ENCODE measurements around the gene GATC.
"Not testable (repeated sequence)": the region's sequence is repeated elsewhere in the genome, so short reads cannot be mapped to it uniquely, and the experiment has no call there.

Gene GATC

GRCh38 chr12:120485961-120486881 is 40.0 kb downstream of the GATC start:
- Histone ChIP-seq H3K4me1 (ENCODE audit: control extremely low read depth in 1 of 4, control insufficient read depth in 4 of 4, insufficient read depth in 4 of 4, low read length in 3 of 4) (peaks cover 0 to 4% (median 1%) of the 10 kb centered on the region in 4 experiments), H3K36me3 (ENCODE audit: control insufficient read depth in 4 of 4, insufficient read depth in 4 of 4, low read length in 3 of 4) (peaks cover 0 to 10% (median 3%) of the 10 kb centered on the region in 4 experiments), H3K9me3 (ENCODE audit: control extremely low read depth in 1 of 5, control insufficient read depth in 4 of 5, insufficient read depth in 2 of 5, low read depth in 1 of 5, low read length in 4 of 5) (no peaks in the 10 kb centered on the region), H3K27ac (ENCODE audit: insufficient read depth in 1 of 2, low read depth in 1 of 2, low read length in 2 of 2, poor library complexity in 1 of 2, severe bottlenecking in 2 of 2) (no peak overlapping the region), H3K4me3 (ENCODE audit: control insufficient read depth in 1 of 7, extremely low read depth in 1 of 7, insufficient read depth in 4 of 7, low read depth in 2 of 7, low read length in 6 of 7) (no peak overlapping the region), H3K27me3 (replicated peaks in 2 of 5; ENCODE audit: control insufficient read depth in 4 of 5, insufficient read depth in 5 of 5, low read length in 4 of 5) (no peaks in the 10 kb centered on the region)
- ChIA-PET POLR2A (no interaction called here), CTCF (interaction anchor here (0.8 to 1.5 kb wide), 3 partner anchors 9 to 46 kb away, joined by 3 to 4 read pairs (median 4); no protein-coding TSS in a partner anchor)
- WGBS (ENCODE audit: insufficient coverage): 100% methylated on average over 3 of the region's 7 CpGs
- no peak for DNase-seq

GRCh38 chr12:120487552-120487951 is 41.3 kb downstream of the GATC start:
- 100% methylated on average over 5 of the region's 7 CpGs for WGBS (ENCODE audit: insufficient coverage)
- H3K9me3 ChIP-seq (ENCODE audit: control extremely low read depth in 1 of 5, control insufficient read depth in 4 of 5, insufficient read depth in 2 of 5, low read depth in 1 of 5, low read length in 4 of 5); H3K27me3 ChIP-seq (replicated peaks in 2 of 5; ENCODE audit: control insufficient read depth in 4 of 5, insufficient read depth in 5 of 5, low read length in 4 of 5); DNase-seq; H3K27ac ChIP-seq (ENCODE audit: insufficient read depth in 1 of 2, low read depth in 1 of 2, low read length in 2 of 2, poor library complexity in 1 of 2, severe bottlenecking in 2 of 2); H3K4me1 ChIP-seq (ENCODE audit: control extremely low read depth in 1 of 4, control insufficient read depth in 4 of 4, insufficient read depth in 4 of 4, low read length in 3 of 4); POLR2A ChIA-PET; H3K4me3 ChIP-seq (ENCODE audit: control insufficient read depth in 1 of 7, extremely low read depth in 1 of 7, insufficient read depth in 4 of 7, low read depth in 2 of 7, low read length in 6 of 7): not testable (repeated sequence)
- CTCF ChIA-PET: interaction anchor here (1.8 kb wide), 1 partner anchor 17 kb away, joined by 6 read pairs; the partner anchor contains the start of gene SRSF9
- peaks cover 0 to 14% (median 3%) of the 10 kb centered on the region in 4 experiments for H3K36me3 ChIP-seq (ENCODE audit: control insufficient read depth in 4 of 4, insufficient read depth in 4 of 4, low read length in 3 of 4)

DNA sequence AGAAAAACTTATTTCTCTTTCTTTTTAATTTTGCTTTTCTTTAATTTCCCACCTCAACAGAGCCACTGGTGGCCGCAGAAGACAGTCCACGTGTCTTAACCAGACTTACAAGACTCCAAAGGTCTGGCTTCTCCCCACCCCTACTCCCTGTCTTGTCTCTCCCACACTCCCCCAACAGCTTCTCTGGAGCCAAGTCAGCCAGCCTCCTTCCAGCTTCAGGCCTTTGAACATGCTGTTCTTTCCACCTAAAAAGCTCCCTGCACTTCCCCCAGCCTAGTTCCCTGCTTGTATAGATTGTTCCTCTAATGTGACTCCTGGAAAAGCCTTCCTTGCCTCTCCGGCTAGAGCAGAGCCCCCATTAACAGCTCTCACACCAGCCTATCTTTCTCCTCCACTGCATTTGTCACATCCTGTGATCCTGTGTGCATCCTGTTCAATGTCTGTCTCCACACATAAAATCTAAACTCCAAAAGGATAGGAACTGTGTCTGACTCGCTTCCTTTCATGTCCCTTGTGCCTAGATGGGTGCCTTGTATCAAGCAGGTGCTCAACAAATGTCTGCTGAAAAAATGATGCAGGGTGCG is 41.9 kb downstream of the GATC start:
- ChIA-PET CTCF (interaction anchor here (1.1 to 1.8 kb wide), 2 partner anchors 12 to 18 kb away, joined by 3 to 6 read pairs; partner anchors contain the start of gene SRSF9), POLR2A (no interaction called here)
- H3K27me3 ChIP-seq (replicated peaks in 2 of 5; ENCODE audit: control insufficient read depth in 4 of 5, insufficient read depth in 5 of 5, low read length in 4 of 5): no peaks in the 10 kb centered on the region
- H3K27ac ChIP-seq (ENCODE audit: insufficient read depth in 1 of 2, low read depth in 1 of 2, low read length in 2 of 2, poor library complexity in 1 of 2, severe bottlenecking in 2 of 2): no peak overlapping the region
- peaks cover 0 to 2% (median 1%) of the 10 kb centered on the region in 4 experiments for H3K4me1 ChIP-seq (ENCODE audit: control extremely low read depth in 1 of 4, control insufficient read depth in 4 of 4, insufficient read depth in 4 of 4, low read length in 3 of 4)
- DNase-seq: no peak
- peaks cover 0 to 14% (median 2%) of the 10 kb centered on the region in 4 experiments for H3K36me3 ChIP-seq (ENCODE audit: control insufficient read depth in 4 of 4, insufficient read depth in 4 of 4, low read length in 3 of 4)
- no peaks in the 10 kb centered on the region for H3K9me3 ChIP-seq (ENCODE audit: control extremely low read depth in 1 of 5, control insufficient read depth in 4 of 5, insufficient read depth in 2 of 5, low read depth in 1 of 5, low read length in 4 of 5)
- no peak overlapping the region for H3K4me3 ChIP-seq (ENCODE audit: control insufficient read depth in 1 of 7, extremely low read depth in 1 of 7, insufficient read depth in 4 of 7, low read depth in 2 of 7, low read length in 6 of 7)
- 78% methylated on average over 5 of the region's 5 CpGs for WGBS (ENCODE audit: insufficient coverage)

- H3K36me3 ChIP-seq (ENCODE audit: control insufficient read depth in 4 of 4, insufficient read depth in 4 of 4, low read length in 3 of 4): peaks cover 0 to 14% (median 2%) of the 10 kb centered on the region in 4 experiments
- H3K4me1 ChIP-seq (ENCODE audit: control extremely low read depth in 1 of 4, control insufficient read depth in 4 of 4, insufficient read depth in 4 of 4, low read length in 3 of 4): no peaks in the 10 kb centered on the region
- 98% methylated on average over 4 of the region's 4 CpGs for WGBS (ENCODE audit: insufficient coverage)
- no peaks in the 10 kb centered on the region for H3K27me3 ChIP-seq (replicated peaks in 2 of 5; ENCODE audit: control insufficient read depth in 4 of 5, insufficient read depth in 5 of 5, low read length in 4 of 5)
- no peak for DNase-seq
- H3K9me3 ChIP-seq (ENCODE audit: control extremely low read depth in 1 of 5, control insufficient read depth in 4 of 5, insufficient read depth in 2 of 5, low read depth in 1 of 5, low read length in 4 of 5): no peaks in the 10 kb centered on the region
- H3K4me3 ChIP-seq (ENCODE audit: control insufficient read depth in 1 of 7, extremely low read depth in 1 of 7, insufficient read depth in 4 of 7, low read depth in 2 of 7, low read length in 6 of 7): no peak overlapping the region
- CTCF ChIA-PET: interaction anchor here (1.1 to 2.4 kb wide), 2 partner anchors 9 to 13 kb away, joined by 3 to 8 read pairs; no protein-coding TSS in a partner anchor
- POLR2A ChIA-PET: no interaction called here
- H3K27ac ChIP-seq (ENCODE audit: insufficient read depth in 1 of 2, low read depth in 1 of 2, low read length in 2 of 2, poor library complexity in 1 of 2, severe bottlenecking in 2 of 2): no peak overlapping the region
These were observed 42.8 kb downstream of the GATC start for GRCh38 chr12:120489018-120489417.

- CTCF ChIA-PET: interaction anchor here (0.9 to 2.4 kb wide), 5 partner anchors 8 to 230 kb away, joined by 3 to 8 read pairs (median 4); no protein-coding TSS in a partner anchor
- POLR2A ChIA-PET: no interaction called here
- Histone ChIP-seq H3K9me3 (ENCODE audit: control extremely low read depth in 1 of 5, control insufficient read depth in 4 of 5, insufficient read depth in 2 of 5, low read depth in 1 of 5, low read length in 4 of 5) (no peaks in the 10 kb centered on the region), H3K27me3 (replicated peaks in 2 of 5; ENCODE audit: control insufficient read depth in 4 of 5, insufficient read depth in 5 of 5, low read length in 4 of 5) (no peaks in the 10 kb centered on the region), H3K4me1 (ENCODE audit: control extremely low read depth in 1 of 4, control insufficient read depth in 4 of 4, insufficient read depth in 4 of 4, low read length in 3 of 4) (peaks cover 0 to 7% (median 5%) of the 10 kb centered on the region in 4 experiments), H3K27ac (ENCODE audit: insufficient read depth in 1 of 2, low read depth in 1 of 2, low read length in 2 of 2, poor library complexity in 1 of 2, severe bottlenecking in 2 of 2) (no peak overlapping the region), H3K36me3 (ENCODE audit: control insufficient read depth in 4 of 4, insufficient read depth in 4 of 4, low read length in 3 of 4) (peaks cover 0 to 14% (median 2%) of the 10 kb centered on the region in 4 experiments), H3K4me3 (ENCODE audit: control insufficient read depth in 1 of 7, extremely low read depth in 1 of 7, insufficient read depth in 4 of 7, low read depth in 2 of 7, low read length in 6 of 7) (no peak overlapping the region)
- no peak for DNase-seq
- 100% methylated on average over 3 of the region's 5 CpGs for WGBS (ENCODE audit: insufficient coverage)
These were observed 44.1 kb downstream of the GATC start for GRCh38 chr12:120490325-120490724.

DNA sequence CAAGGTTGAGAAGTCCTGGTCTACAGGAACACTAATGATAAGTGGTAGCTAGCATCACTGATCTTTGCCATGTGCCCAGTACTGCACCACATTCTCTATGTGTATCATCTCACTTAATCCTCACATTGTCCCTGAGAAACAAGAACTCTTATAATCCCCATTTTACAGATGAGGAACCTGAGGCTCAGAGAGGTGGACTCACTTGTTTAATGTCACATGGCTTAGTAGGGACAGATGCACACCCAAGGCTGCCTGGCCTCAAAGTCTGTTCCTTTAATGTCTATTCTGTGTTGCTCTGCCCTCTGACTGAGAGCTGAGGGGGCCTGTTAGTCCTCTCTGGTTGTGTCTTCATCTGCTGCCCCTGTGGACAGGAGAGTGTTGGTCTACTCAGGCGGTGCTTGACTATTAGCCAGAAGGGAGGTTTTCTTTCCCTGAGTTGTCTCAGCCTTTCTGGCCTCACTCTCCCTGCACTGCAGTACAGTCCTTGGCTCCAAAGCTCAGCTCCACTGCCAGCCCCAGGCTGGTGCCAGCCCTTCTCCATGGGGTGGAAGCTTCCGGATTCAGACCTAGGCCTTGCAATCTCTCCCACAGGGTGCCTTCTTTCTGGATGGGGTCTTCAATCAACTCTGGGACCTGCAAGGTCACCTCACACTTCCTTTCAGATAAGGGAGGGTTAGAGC is 44.7 kb downstream of the GATC start:
- H3K27ac ChIP-seq (ENCODE audit: insufficient read depth in 1 of 2, low read depth in 1 of 2, low read length in 2 of 2, poor library complexity in 1 of 2, severe bottlenecking in 2 of 2): no peak overlapping the region
- H3K4me1 ChIP-seq (ENCODE audit: control extremely low read depth in 1 of 4, control insufficient read depth in 4 of 4, insufficient read depth in 4 of 4, low read length in 3 of 4): peaks cover 0 to 9% (median 6%) of the 10 kb centered on the region in 4 experiments
- H3K4me3 ChIP-seq (ENCODE audit: control insufficient read depth in 1 of 7, extremely low read depth in 1 of 7, insufficient read depth in 4 of 7, low read depth in 2 of 7, low read length in 6 of 7): no peak overlapping the region
- H3K36me3 ChIP-seq (ENCODE audit: control insufficient read depth in 4 of 4, insufficient read depth in 4 of 4, low read length in 3 of 4): peaks cover 0 to 14% (median 2%) of the 10 kb centered on the region in 4 experiments
- WGBS (ENCODE audit: insufficient coverage): 100% methylated on average over 1 of the region's 2 CpGs
- H3K9me3 ChIP-seq (ENCODE audit: control extremely low read depth in 1 of 5, control insufficient read depth in 4 of 5, insufficient read depth in 2 of 5, low read depth in 1 of 5, low read length in 4 of 5): no peaks in the 10 kb centered on the region
- no peak for DNase-seq
- no peaks in the 10 kb centered on the region for H3K27me3 ChIP-seq (replicated peaks in 2 of 5; ENCODE audit: control insufficient read depth in 4 of 5, insufficient read depth in 5 of 5, low read length in 4 of 5)
- ChIA-PET POLR2A (no interaction called here), CTCF (interaction anchor here (1.0 to 2.4 kb wide), 10 partner anchors 9 to 80 kb away, joined by 3 to 9 read pairs (median 5); partner anchors contain the start of gene SRSF9)

Data from common myeloid progenitor, CD34-positive (primary cell).